ENCODE data around the gene MRPL43. TPM values are rescaled to one million over a fixed set of nuclear protein-coding genes. Genes with fewer than 3 reads are reported as not detected.

The MRPL43 gene
- total and polyA plus RNA-seq, 4 donors, result 30.5 to 76.0 (median 57.8) TPM

- Histone ChIP-seq H3K36me3 (ENCODE audit: control insufficient read depth in 4 of 4, insufficient read depth in 3 of 4, low read depth in 1 of 4, low read length in 3 of 4) (peaks cover 2 to 32% (median 20%) of the 10 kb centered on the region in 4 donors), H3K4me1 (ENCODE audit: control insufficient read depth in 4 of 4, insufficient read depth in 4 of 4, low read length in 3 of 4) (peaks cover 4 to 33% (median 28%) of the 10 kb centered on the region in 4 donors), H3K9me3 (ENCODE audit: control insufficient read depth in 4 of 4, low read length in 3 of 4) (no peaks in the 10 kb centered on the region), H3K27ac (ENCODE audit: low read depth in 1 of 2, low read length in 2 of 2) (no peak overlapping the region), H3K9ac (ENCODE audit: low read depth in 1 of 2, low read length in 2 of 2) (no peak overlapping the region), H3K4me3 (ENCODE audit: low read depth in 1 of 3, low read length in 3 of 3) (no peak overlapping the region), H3K27me3 (ENCODE audit: control insufficient read depth in 4 of 4, insufficient read depth in 4 of 4, low read length in 3 of 4) (no peaks in the 10 kb centered on the region)
- WGBS, result 92% methylated on average over 13 of the region's 13 CpGs
- TF ChIP-seq EGR1 (IDR thresholded peaks at IDR 0.05; ENCODE audit: low read depth in 2 of 2) (no peak), FOXA1 (IDR thresholded peaks at IDR 0.05) (no peak), HNF4G (IDR thresholded peaks at IDR 0.05) (no peak), HNF4A (conservative IDR thresholded peaks at IDR 0.05) (no peak), GABPA (IDR thresholded peaks at IDR 0.05 in 1 of 2, conservative IDR thresholded peaks at IDR 0.05 in 1 of 2) (no peak), SP1 (IDR thresholded peaks at IDR 0.05) (no peak), JUND (IDR thresholded peaks at IDR 0.05) (no peak), RAD21 (IDR thresholded peaks at IDR 0.05) (no peak), TAF1 (conservative IDR thresholded peaks at IDR 0.05) (no peak), ZBTB33 (IDR thresholded peaks at IDR 0.05) (no peak), CTCF (IDR thresholded peaks at IDR 0.05; ENCODE audit: low read depth, low read length, missing input control) (no peak), FOXA2 (IDR thresholded peaks at IDR 0.05) (no peak), ATF3 (IDR thresholded peaks at IDR 0.05) (no peak), RXRA (IDR thresholded peaks at IDR 0.05) (no peak), YY1 (IDR thresholded peaks at IDR 0.05) (no peak), NR2F2 (IDR thresholded peaks at IDR 0.05) (no peak), REST (IDR thresholded peaks at IDR 0.05) (no peak), MAX (IDR thresholded peaks at IDR 0.05) (no peak)
- no peak for DNase-seq (ENCODE audit: low spot score)
These were observed 3.2 kb downstream of the MRPL43 start for GRCh38 chr10:100983868-100984671.
